ENCODE measurements around the gene ARID1B. TPM values are rescaled to one million over a fixed set of nuclear protein-coding genes. Genes with fewer than 3 reads are reported as not detected.

ARID1B gene
- total RNA-seq, 2 donors from 2014 or later, result 65.1 to 99.4 TPM

GRCh38 chr6:157185986-157186385, 408.8 kb downstream of the ARID1B start:
- no peak for DNase-seq (ENCODE audit: low spot score)
- H3K36me3 ChIP-seq, result peaks cover 0 to 8% of the 10 kb centered on the region in 2 donors
- 81% methylated on average over 6 of the region's 6 CpGs for WGBS
- no peaks in the 10 kb centered on the region for H3K9me3 ChIP-seq
- no peaks in the 10 kb centered on the region for H3K27me3 ChIP-seq (replicated peaks; ENCODE audit: insufficient read depth)
- H3K27ac ChIP-seq, result no peak overlapping the region
- TF ChIP-seq CTCF (IDR thresholded peaks at IDR 0.05) (no peak), POLR2A (IDR thresholded peaks at IDR 0.05) (no peak), POLR2AphosphoS5 (IDR thresholded peaks at IDR 0.05) (no peak)
- intact Hi-C loops (cut with DNase I), result loop anchor here (2.0 kb wide), 1 partner anchor 499 kb away; no protein-coding TSS in a partner anchor
- H3K4me3 ChIP-seq, result no peak overlapping the region
- no peaks in the 10 kb centered on the region for H3K4me1 ChIP-seq (replicated peaks)

GRCh38 chr6:157186785-157187181, 409.6 kb downstream of the ARID1B start:
- Histone ChIP-seq H3K36me3 (peaks cover 0 to 8% of the 10 kb centered on the region in 2 donors), H3K4me1 (replicated peaks) (no peaks in the 10 kb centered on the region), H3K27ac (peak overlapping the region; percentile 21 to 32), H3K4me3 (no peak overlapping the region), H3K9me3 (no peaks in the 10 kb centered on the region), H3K27me3 (replicated peaks; ENCODE audit: insufficient read depth) (no peaks in the 10 kb centered on the region)
- intact Hi-C loops (cut with DNase I), result no loop called here
- no peak for TF ChIP-seq POLR2AphosphoS5 (IDR thresholded peaks at IDR 0.05)
- TF ChIP-seq CTCF (IDR thresholded peaks at IDR 0.05), result no peak
- TF ChIP-seq POLR2A (IDR thresholded peaks at IDR 0.05), result no peak
- WGBS, result 56% methylated on average over 3 of the region's 3 CpGs
- no peak for DNase-seq (ENCODE audit: low spot score)

GRCh38 chr6:157187182-157188083, 410.3 kb downstream of the ARID1B start:
- Histone ChIP-seq H3K4me3 (no peak overlapping the region), H3K4me1 (replicated peaks) (no peaks in the 10 kb centered on the region), H3K27me3 (replicated peaks; ENCODE audit: insufficient read depth) (no peaks in the 10 kb centered on the region), H3K36me3 (peaks cover 0 to 8% of the 10 kb centered on the region in 2 donors), H3K27ac (peak overlapping the region; percentile 21 to 32), H3K9me3 (no peaks in the 10 kb centered on the region)
- peak; percentile 64 for DNase-seq (ENCODE audit: low spot score)
- TF ChIP-seq POLR2A (IDR thresholded peaks at IDR 0.05) (no peak), CTCF (IDR thresholded peaks at IDR 0.05) (no peak), POLR2AphosphoS5 (IDR thresholded peaks at IDR 0.05) (peak; percentile 87)
- WGBS, result 18% methylated on average over 11 of the region's 11 CpGs
- intact Hi-C loops (cut with DNase I), result no loop called here

- TF ChIP-seq POLR2A (IDR thresholded peaks at IDR 0.05), result no peak
- TF ChIP-seq POLR2AphosphoS5 (IDR thresholded peaks at IDR 0.05), result no peak
- TF ChIP-seq CTCF (IDR thresholded peaks at IDR 0.05), result no peak
- DNase-seq (ENCODE audit: low spot score), result no peak
- WGBS, result 60% methylated on average over 7 of the region's 7 CpGs
- no peaks in the 10 kb centered on the region for H3K4me1 ChIP-seq (replicated peaks)
- no peak overlapping the region for H3K27ac ChIP-seq
- intact Hi-C loops (cut with DNase I), result no loop called here
- no peaks in the 10 kb centered on the region for H3K9me3 ChIP-seq
- H3K36me3 ChIP-seq, result peaks cover 0 to 8% of the 10 kb centered on the region in 2 donors
- no peak overlapping the region for H3K4me3 ChIP-seq
- H3K27me3 ChIP-seq (replicated peaks; ENCODE audit: insufficient read depth), result no peaks in the 10 kb centered on the region
Measured at GRCh38 chr6:157188213-157188612, 411.0 kb downstream of the ARID1B start.

All from prostate gland (tissue), 2 donors.